ENCODE data around the gene PPM1H.
A peak's percentile ranks its signal among the peaks of the same experiment; 100 is the strongest.
"Not testable (repeated sequence)": the region's sequence is repeated elsewhere in the genome, so short reads cannot be mapped to it uniquely, and the experiment has no call there.

PPM1H gene

GRCh38 chr12:62967701-62968100, 32.8 kb upstream of the PPM1H start:
- H3K36me3 ChIP-seq (ENCODE audit: control insufficient read depth in 2 of 2, insufficient read depth in 1 of 2, low read length in 2 of 2), result no peaks in the 10 kb centered on the region
- H3K4me3 ChIP-seq (ENCODE audit: low read depth, low read length), result no peak overlapping the region
- H3K27ac ChIP-seq (ENCODE audit: extremely low read depth, low read depth, low read length), result no peak overlapping the region
- POLR2A ChIA-PET, result no interaction called here
- H3K4me1 ChIP-seq (ENCODE audit: control insufficient read depth, insufficient read depth, low read length), result peaks cover 12% of the 10 kb centered on the region
- no peaks in the 10 kb centered on the region for H3K9me3 ChIP-seq (ENCODE audit: control insufficient read depth, insufficient read depth, low read depth, low read length)
- TF ChIP-seq ZNF19 (tag by site-specific recombination; IDR thresholded peaks at IDR 0.05; ENCODE audit: low read depth) (no peak), ZNF174 (tag by site-specific recombination; IDR thresholded peaks at IDR 0.05) (no peak), GLIS1 (tag by site-specific recombination; IDR thresholded peaks at IDR 0.05) (no peak), ZBTB49 (tag by site-specific recombination; IDR thresholded peaks at IDR 0.05; ENCODE audit: low read depth) (peak; percentile 87), ZNF610 (tag by site-specific recombination; IDR thresholded peaks at IDR 0.05; ENCODE audit: borderline replicate concordance) (no peak), YY1 (tag by site-specific recombination; IDR thresholded peaks at IDR 0.05) (no peak), ZNF664 (tag by site-specific recombination; IDR thresholded peaks at IDR 0.05) (no peak)
- CTCF ChIA-PET, result no interaction called here

DNA sequence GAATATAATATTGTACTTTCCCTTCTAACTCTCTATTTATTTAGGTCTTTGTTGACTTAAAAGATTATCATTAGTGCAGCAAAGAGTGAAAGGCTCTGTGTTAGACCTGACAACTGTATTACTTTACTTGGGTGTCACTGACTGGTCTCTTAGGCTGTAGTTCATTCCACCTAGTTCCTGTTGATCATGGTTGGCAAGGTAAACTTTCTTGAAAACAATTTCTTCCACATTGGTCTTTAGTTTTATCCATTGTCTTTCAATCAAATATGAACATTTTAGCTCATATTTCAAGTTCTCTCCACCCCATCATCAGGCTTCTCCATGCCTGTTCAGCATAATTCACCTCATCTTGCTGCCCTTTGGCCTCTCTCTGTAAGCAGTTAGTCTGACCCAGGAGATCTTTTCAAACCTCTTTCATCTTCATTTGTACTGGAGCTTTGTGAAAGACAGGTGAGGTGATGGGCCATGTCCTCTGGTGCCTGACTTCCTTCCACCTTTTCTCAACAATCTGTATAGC, 32.1 kb upstream of the PPM1H start:
- Histone ChIP-seq H3K4me1 (ENCODE audit: control insufficient read depth, insufficient read depth, low read length) (peaks cover 12% of the 10 kb centered on the region), H3K36me3 (ENCODE audit: control insufficient read depth in 2 of 2, insufficient read depth in 1 of 2, low read length in 2 of 2) (no peaks in the 10 kb centered on the region), H3K9me3 (ENCODE audit: control insufficient read depth, insufficient read depth, low read depth, low read length) (no peaks in the 10 kb centered on the region), H3K27ac (ENCODE audit: extremely low read depth, low read depth, low read length) (no peak overlapping the region), H3K4me3 (ENCODE audit: low read depth, low read length) (no peak overlapping the region)
- ChIA-PET CTCF (no interaction called here), POLR2A (no interaction called here)
- TF ChIP-seq ZFHX2 (tag by site-specific recombination; conservative IDR thresholded peaks at IDR 0.05) (no peak), ZNF830 (tag by site-specific recombination; IDR thresholded peaks at IDR 0.05; ENCODE audit: low read depth) (no peak), ZNF169 (tag by site-specific recombination; IDR thresholded peaks at IDR 0.05) (no peak)

GRCh38 chr12:62966446-62966989, 31.6 kb upstream of the PPM1H start:
- TF ChIP-seq ZNF585B (tag by site-specific recombination; IDR thresholded peaks at IDR 0.05), result peak; percentile 66
- TF ChIP-seq ZNF223 (tag by site-specific recombination; IDR thresholded peaks at IDR 0.05), result peak; percentile 55; the same call in 1 of the 2 replicates
- H3K4me1 ChIP-seq (ENCODE audit: control insufficient read depth, insufficient read depth, low read length); H3K9me3 ChIP-seq (ENCODE audit: control insufficient read depth, insufficient read depth, low read depth, low read length); H3K4me3 ChIP-seq (ENCODE audit: low read depth, low read length); POLR2A ChIA-PET; H3K36me3 ChIP-seq (ENCODE audit: control insufficient read depth in 2 of 2, insufficient read depth in 1 of 2, low read length in 2 of 2); CTCF ChIA-PET; H3K27ac ChIP-seq (ENCODE audit: extremely low read depth, low read depth, low read length): not testable (repeated sequence)

GRCh38 chr12:62965700-62966099, 30.8 kb upstream of the PPM1H start:
- POLR2A ChIA-PET; H3K4me1 ChIP-seq (ENCODE audit: control insufficient read depth, insufficient read depth, low read length); H3K27ac ChIP-seq (ENCODE audit: extremely low read depth, low read depth, low read length); H3K4me3 ChIP-seq (ENCODE audit: low read depth, low read length); H3K9me3 ChIP-seq (ENCODE audit: control insufficient read depth, insufficient read depth, low read depth, low read length); H3K36me3 ChIP-seq (ENCODE audit: control insufficient read depth in 2 of 2, insufficient read depth in 1 of 2, low read length in 2 of 2): not testable (repeated sequence)
- CTCF ChIA-PET, result interaction anchor here (0.7 kb wide), 1 partner anchor 23 kb away, joined by 3 read pairs; no protein-coding TSS in a partner anchor

DNA sequence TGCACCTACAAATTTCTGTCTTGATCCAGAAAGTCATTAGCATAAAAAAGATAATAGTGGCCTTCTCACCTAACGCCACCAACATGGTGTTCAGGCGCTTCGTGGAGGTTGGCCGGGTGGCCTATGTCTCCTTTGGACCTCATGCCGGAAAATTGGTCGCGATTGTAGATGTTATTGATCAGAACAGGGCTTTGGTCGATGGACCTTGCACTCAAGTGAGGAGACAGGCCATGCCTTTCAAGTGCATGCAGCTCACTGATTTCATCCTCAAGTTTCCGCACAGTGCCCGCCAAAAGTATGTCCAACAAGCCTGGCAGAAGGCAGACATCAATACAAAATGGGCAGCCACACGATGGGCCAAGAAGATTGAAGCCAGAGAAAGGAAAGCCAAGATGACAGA, 30.3 kb upstream of the PPM1H start:
- H3K27ac ChIP-seq (ENCODE audit: extremely low read depth, low read depth, low read length); H3K9me3 ChIP-seq (ENCODE audit: control insufficient read depth, insufficient read depth, low read depth, low read length); H3K4me1 ChIP-seq (ENCODE audit: control insufficient read depth, insufficient read depth, low read length); POLR2A ChIA-PET; H3K36me3 ChIP-seq (ENCODE audit: control insufficient read depth in 2 of 2, insufficient read depth in 1 of 2, low read length in 2 of 2); H3K4me3 ChIP-seq (ENCODE audit: low read depth, low read length): not testable (repeated sequence)
- CTCF ChIA-PET, result interaction anchor here (0.7 kb wide), 1 partner anchor 23 kb away, joined by 3 read pairs; no protein-coding TSS in a partner anchor
